DMS 273 (cell line): ENCODE data around the gene RNU4-1.
"Not testable (repeated sequence)": the region's sequence is repeated elsewhere in the genome, so short reads cannot be mapped to it uniquely, and the experiment has no call there.

Source experiments
- DNase-seq: peaks from one replicate; lab custom pipeline; 2025; ENCODE audit not compliant: unreplicated experiment; lab: John Stamatoyannopoulos, UW

Gene RNU4-1

GRCh38 chr12:120292661-120293531, at the start of gene RNU4-1:
RNU4-1 (minus strand) TSS chr12:120293237.
- DNase-seq = peak; percentile 97

GRCh38 chr12:120342175-120343038, 49.4 kb upstream of the RNU4-1 start:
- DNase-seq = no peak

GRCh38 chr12:120339256-120339655, 46.2 kb upstream of the RNU4-1 start:
- no peak for DNase-seq

- DNase-seq = peak; percentile 11
Measured at GRCh38 chr12:120337730-120338129, 44.7 kb upstream of the RNU4-1 start.

- not testable (repeated sequence) for DNase-seq
Measured at GRCh38 chr12:120336392-120336791, 43.4 kb upstream of the RNU4-1 start.

- peak; percentile 66 for DNase-seq
Measured at GRCh38 chr12:120335447-120335846, 42.4 kb upstream of the RNU4-1 start.

GRCh38 chr12:120332523-120332922, 39.5 kb upstream of the RNU4-1 start:
- DNase-seq = no peak

GRCh38 chr12:120332041-120332440, 39.0 kb upstream of the RNU4-1 start:
- DNase-seq = no peak

GRCh38 chr12:120331390-120331789, 38.4 kb upstream of the RNU4-1 start:
- no peak for DNase-seq

GRCh38 chr12:120328228-120328627, 35.2 kb upstream of the RNU4-1 start:
- no peak for DNase-seq

- no peak for DNase-seq
Measured at GRCh38 chr12:120327593-120327992, 34.6 kb upstream of the RNU4-1 start, which contains the start of gene PLA2G1B. PLA2G1B (minus strand) TSS chr12:120327779; CDS start chr12:120327753, 26 bp downstream.

- DNase-seq = no peak
Measured at GRCh38 chr12:120324841-120325417, 31.9 kb upstream of the RNU4-1 start.

- DNase-seq = no peak
Measured at GRCh38 chr12:120323772-120324171, 30.7 kb upstream of the RNU4-1 start.

GRCh38 chr12:120321382-120322202, 28.6 kb upstream of the RNU4-1 start:
- no peak for DNase-seq

GRCh38 chr12:120317224-120318105, 24.4 kb upstream of the RNU4-1 start:
- DNase-seq = peak; percentile 99

GRCh38 chr12:120316798-120317223, 23.8 kb upstream of the RNU4-1 start:
- DNase-seq = peak; percentile 55

GRCh38 chr12:120314220-120314619, 21.2 kb upstream of the RNU4-1 start:
- DNase-seq = peak; percentile 38

GRCh38 chr12:120301962-120302815, 9.2 kb upstream of the RNU4-1 start, which contains the start of gene SIRT4:
SIRT4 (plus strand) TSS chr12:120302321; CDS start chr12:120303562, 1,241 bp downstream.
- peak; percentile 95 for DNase-seq

- DNase-seq = no peak
Measured at GRCh38 chr12:120292411-120292660, 701 bp downstream of the RNU4-1 start.
